ENCODE results near the gene CHRNB2. TPM values are rescaled to one million over a fixed set of nuclear protein-coding genes. Genes with fewer than 3 reads are reported as not detected.
"Not testable (repeated sequence)": the region's sequence is repeated elsewhere in the genome, so short reads cannot be mapped to it uniquely, and the experiment has no call there.

Gene CHRNB2, protein sequence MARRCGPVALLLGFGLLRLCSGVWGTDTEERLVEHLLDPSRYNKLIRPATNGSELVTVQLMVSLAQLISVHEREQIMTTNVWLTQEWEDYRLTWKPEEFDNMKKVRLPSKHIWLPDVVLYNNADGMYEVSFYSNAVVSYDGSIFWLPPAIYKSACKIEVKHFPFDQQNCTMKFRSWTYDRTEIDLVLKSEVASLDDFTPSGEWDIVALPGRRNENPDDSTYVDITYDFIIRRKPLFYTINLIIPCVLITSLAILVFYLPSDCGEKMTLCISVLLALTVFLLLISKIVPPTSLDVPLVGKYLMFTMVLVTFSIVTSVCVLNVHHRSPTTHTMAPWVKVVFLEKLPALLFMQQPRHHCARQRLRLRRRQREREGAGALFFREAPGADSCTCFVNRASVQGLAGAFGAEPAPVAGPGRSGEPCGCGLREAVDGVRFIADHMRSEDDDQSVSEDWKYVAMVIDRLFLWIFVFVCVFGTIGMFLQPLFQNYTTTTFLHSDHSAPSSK
- 0.06 TPM for polyA plus RNA-seq (2013, experiment 1 of 2; ENCODE audit: insufficient read length)
- polyA plus RNA-seq (2013, experiment 2 of 2; ENCODE audit: insufficient read length) = 0.12 TPM

DNA sequence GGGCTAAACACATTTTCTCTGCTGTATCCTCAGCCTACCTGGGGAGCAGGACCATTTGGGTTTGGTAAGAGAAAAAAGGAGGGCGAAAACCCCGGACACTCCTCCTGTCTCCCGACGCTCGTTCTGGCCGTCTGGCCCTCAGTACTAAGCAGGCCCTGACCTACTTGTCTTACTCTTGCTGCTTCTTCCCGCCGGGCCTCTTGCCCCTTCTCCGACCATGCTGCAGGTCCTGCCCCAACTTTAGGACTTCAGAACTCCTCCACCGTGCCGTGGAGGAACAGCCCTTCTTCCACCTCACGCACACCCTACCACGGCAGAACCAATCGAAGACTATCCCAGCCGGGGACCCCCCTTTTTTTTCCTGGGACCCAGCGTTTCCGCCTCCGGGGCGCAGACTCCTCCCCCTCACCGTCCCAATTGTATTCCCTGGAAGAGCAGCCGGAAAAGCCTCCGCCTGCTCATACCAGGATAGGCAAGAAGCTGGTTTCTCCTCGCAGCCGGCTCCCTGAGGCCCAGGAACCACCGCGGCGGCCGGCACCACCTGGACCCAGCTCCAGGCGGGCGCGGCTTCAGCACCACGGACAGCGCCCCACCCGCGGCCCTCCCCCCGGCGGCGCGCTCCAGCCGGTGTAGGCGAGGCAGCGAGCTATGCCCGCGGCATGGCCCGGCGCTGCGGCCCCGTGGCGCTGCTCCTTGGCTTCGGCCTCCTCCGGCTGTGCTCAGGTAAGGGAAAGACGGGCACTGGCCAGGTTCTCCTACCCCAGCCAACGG is at the start of gene CHRNB2:
Gene CHRNB2 (plus strand): TSS at position 393 of the 771 bp plus-strand sequence. CDS start 267 bp downstream, at position 660.
- peak; percentile 44 for DNase-seq

DNA sequence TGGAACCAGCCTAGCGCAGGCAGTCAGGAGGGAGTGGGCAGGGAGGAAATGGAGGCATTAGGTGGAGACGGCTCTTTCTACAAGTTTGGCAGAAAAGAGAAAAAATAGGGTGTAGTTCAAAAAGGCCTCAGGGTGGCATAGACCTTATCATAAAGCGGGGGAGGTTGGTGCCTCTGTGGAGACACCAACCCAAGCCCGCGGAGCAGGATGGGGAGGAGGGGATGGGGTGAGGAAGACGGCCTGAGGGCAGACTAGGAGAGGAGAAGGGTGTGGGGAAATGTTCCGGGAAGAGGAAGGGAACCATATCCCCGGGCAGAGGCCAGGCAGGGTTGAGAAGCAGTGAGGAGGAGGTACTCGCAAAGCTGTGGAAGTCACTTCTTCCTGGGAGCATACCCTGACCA is 48.0 kb upstream of the CHRNB2 start:
- no peak for DNase-seq

DNA sequence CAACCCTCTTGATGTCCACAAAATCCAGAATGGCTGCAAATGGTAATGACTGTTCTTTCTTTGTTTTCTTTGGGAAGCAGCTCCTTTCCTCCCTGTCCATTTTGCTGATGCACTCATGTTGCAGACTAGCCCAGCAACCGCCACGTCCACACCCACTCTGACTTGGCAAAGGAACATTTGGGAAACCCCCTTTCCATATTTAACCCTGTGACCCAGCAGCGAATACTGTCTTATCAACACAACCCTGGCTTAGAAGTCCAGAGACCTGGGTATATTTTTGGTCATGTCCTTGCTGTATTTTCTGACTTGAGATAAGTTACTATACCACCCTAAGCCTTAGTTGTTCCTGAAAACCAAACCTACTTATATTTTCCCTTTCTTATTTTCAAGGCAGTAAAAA is 47.2 kb upstream of the CHRNB2 start:
- DNase-seq = no peak

DNA sequence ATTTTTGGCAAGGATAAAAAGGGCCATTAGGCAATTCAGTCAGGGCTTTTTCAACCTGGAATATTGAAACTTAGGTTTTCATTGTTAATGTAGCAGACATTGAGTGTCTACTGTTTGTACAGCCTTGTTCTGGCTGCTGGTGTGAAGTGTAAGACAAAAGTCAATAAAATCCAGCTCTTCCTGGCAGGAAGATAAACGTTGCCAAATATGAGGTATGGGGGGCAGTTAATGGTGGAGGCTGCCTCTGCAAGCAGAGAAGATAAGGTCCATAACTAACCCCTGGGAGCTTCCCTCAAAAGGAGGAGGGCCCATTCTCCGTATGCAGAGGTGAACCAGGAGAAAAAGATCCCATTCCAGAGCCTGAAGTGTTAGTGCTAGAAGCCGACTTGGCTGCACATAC is 45.9 kb upstream of the CHRNB2 start:
- DNase-seq = no peak

DNA sequence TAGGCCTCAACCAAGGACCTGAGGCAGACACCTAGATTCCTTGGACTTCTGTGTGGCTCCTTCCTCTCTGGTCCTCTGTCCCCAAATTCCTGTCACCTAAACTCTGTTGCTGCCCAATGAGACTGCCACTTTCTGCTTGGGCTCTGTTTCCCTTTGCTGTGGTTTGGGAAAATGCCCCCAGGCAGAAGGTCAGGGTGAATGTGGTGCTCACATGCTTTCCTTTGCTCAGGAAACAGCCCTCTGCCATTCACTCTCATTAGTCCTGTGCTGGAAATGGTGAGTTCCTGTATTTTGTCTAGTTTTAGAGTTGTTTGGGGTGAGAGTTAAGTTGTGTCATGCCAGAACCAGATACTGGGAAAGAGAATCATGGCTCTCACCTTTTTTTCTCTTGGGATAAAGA is 42.7 kb upstream of the CHRNB2 start:
- no peak for DNase-seq

DNA sequence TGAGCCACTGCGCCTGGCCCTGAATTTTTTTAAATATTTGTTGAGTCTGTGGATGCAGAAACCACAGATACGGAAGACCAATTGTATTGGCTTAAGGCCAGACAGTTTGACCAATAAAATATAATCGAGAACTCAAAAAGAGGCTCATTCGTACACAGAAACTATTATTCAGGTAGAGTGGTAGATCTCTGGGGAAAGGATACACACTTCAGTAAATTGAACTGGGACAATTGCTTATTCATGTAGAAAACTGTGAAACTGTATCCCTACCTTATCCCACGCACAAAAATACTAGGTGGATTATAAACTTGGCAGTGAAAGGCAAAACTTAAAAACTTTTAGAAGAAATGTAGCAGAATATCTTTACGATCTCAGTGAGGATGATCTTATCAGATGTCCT is 40.4 kb upstream of the CHRNB2 start:
- DNase-seq = no peak

DNA sequence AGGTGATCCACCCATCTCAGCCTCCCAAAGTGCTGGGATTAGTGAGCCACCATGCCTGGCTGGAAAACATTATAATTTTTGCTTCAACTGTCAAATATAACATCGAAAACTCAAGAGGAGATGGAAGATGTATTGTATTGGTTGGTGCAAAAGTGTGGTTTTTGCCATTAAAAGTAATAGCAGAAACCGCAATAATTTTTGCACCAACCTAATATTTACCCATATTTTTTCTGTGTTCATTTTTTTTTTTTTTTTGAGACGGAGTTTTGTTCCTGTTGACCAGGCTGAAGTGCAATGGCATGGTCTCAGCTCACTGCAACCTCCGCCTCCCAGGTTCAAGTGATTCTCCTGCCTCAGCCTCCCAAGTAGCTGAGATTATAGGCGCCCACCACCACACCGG is 38.3 kb upstream of the CHRNB2 start:
- no peak for DNase-seq

DNA sequence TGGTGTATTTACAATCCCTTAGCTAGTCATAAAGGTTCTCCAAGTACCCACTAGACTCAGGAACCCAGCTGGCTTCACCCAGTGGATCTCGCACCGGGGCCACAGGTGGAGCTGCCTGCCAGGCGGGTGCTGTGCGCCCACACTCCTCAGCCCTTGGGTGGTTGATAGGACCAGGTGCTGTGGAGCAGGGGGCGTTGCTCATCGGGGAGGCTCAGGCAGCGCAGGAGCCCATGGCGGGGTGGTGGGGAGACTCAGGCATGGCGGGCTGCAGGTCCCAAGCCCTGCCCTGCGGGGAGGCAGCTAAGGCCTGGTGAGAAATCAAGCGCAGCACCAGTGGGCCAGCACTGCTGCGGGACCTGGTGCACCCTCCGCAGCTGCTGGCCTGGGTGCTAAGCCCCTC is 35.6 kb upstream of the CHRNB2 start:
- not testable (repeated sequence) for DNase-seq

DNA sequence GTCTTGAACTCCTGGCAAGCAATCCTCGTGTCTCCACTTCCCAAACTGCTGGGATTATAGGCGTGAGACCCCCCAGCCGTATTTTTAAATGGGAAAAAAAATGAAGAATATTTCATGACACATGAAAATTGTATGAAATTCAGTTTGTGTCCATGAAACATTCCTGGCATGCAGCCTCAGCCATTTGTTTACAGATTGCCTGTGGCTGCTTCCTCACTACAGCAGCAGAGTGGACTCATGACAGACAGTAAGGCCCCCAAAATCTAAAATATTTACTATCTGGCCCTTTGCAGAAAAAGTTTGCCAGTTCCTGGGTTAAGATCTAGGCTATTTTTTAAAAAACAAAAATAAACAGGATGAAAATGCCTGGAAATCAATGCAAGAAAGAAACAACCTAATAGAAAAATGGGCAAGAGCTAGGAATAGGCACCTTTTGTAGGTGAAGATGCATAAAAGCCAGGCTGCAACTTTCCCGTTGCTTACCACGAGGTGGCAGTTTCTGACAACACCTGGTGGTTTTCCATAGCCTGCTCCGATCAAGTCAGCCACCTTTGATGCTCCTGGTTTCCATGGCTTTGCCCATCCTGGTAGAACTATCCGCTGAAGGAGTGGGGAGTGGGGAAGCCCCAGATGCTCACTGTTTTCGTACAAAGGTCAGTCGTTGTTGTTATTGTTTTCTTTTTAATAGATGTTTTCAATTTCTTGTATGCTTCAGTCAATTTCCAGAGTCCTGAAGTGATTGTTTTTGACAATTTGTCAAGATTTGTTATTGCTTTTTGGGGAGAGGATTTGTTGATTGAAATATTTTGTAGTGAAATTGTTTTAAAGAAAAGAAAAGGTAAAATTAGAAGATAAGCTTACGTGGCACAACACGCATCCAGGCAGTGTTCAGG is 33.4 kb upstream of the CHRNB2 start:
- DNase-seq = no peak

DNA sequence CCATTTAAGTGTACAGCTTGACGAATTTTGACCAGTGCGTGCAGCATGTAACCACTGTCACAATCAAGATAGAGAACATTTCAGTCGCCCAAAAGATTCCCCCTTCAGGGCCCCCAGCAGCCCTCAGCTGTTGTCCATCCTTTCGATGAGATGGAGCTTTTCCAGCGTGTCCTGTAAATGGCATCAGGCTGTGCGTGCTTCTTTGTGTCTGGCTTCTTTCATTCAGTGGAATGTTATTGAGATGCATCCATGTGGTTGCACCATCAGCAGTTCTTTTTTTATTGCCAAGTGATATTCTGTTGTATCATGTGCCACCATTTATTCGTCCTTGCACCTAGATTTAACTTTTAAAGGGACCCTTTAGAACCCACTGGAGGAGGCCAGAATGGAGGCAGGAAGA is 31.0 kb upstream of the CHRNB2 start:
- DNase-seq = no peak

DNA sequence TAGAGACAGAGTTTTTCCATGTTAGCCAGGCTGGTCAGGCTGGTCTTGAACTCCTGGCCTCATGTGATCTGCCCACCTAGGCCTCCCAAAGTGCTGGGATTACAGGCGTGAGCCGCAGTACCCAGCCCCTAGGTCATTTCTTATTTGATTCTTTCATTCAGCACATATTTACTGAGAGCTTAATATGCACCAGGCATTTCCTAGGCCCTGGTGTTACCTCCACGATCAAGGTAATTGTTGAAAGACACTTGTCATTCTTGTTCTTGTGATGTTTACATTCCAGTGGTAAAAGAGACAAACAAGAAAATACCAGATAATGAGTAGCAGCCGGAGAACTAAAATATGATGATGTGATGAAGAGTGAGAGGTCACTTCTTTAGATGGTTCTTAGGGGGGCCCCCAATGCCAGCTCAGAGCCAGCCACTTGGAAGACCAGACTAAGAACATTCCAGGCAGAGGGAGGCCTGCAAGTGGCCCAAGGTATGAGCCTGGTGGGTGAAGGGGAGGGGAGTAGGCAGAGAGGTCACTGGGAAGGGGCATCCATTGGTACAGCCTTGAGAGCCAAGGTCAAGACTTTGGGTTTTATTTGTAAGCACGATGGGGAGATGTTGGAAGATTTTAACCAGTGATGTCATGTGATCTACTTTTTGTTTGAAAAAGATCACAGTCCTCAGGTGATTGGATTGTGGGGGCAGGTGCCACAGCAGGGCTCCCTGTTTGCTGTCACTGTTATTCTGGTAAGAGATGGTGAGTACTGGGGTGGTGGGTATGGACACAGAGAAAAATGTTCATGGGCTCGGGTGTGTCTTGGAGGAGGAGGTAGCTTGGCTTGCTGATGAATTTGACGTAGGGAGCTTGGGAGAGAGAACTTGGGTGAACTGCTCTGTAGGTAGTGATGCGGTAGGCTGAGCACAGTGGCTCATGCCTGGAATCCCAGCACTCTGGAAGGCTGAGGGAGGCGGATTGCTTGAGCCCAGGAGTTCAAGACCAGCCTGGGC is 27.8 kb upstream of the CHRNB2 start:
- no peak for DNase-seq

DNA sequence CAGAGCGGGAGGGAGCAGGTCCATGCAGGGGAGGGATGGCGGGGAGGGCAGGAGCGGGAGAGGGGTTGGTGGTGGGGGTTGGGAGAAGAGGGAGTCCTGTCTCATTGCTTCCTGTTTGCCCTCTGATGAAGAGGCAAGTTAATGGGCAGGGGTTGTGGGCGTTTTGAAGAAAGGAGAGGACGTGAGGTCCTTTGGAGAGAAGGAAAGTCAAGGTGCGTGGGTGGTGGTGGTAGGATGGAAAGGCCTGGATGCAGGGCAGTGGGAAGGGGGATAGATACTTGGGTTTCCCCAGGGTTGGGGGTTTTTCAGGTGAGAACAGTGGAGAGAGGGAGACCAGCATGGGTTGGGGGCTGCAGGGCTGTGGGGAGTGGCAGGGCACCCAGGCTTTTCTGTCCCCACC is 26.3 kb upstream of the CHRNB2 start:
- no peak for DNase-seq

DNA sequence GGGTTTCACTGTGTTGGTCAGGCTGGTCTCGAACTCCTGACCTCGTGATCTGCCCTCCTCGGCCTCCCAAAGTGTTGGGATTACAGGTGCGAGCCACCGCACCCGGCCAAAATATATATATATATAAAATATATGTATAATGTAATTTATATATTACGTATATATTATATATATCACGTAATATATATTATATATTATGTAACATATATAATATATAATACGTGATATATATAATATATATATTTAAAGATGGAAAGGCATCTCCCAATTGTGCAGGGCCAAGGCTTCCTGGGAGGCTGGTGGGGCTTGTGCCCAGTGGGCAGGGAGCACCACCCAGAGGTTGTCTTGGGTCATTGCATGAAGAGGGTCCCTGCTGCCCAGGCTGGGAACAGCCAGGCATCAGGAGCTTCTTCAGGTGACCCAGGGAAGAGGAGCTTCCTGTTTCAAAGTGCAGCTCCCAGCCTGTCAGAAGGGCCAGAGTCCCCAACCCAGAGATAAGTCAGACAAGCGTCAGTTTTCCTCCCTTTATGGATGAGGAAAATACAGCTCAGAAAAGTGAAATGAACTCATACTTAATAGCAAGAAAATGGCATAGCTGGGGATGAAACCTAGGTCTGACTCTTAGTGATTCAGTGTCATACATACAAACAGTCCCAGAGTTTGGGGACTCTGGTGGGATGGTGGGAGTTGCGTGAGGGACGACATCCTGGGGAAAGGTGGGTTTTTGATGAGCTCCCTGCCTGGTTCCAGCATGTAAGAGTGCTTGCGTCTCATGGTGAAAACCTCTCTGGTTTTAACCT is 21.1 kb upstream of the CHRNB2 start:
- peak; percentile 60 for DNase-seq

DNA sequence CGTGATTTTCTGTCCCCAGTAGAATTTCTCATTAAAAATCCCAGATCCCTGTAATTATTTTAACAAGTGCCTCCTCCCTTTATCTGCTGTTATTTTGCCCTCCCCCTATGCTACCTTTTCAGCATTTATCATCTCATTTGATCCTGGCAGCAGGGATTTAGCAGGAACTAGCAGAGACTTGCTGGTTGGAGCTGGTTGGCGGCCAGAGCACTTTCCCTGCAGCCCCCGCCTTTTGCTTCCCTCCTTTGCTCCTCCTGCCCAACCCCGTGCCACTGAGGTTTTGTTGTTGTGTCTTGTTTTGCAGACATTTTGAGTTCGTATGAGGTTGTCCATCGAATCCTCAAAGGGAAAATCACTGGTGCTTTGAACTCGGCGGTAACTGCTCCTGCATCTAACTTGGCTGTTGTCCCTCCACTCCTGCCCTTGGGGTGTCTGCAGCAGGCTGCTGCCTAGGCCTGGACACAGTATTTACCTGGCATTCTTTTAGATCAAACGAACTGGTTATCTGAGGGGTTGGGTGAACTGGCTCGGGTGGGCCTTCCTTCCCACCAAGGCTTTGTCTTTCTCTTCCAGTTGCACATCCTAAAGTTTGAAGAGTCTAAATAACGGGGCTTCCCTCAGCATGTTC is 20.4 kb upstream of the CHRNB2 start:
- no peak for DNase-seq

DNA sequence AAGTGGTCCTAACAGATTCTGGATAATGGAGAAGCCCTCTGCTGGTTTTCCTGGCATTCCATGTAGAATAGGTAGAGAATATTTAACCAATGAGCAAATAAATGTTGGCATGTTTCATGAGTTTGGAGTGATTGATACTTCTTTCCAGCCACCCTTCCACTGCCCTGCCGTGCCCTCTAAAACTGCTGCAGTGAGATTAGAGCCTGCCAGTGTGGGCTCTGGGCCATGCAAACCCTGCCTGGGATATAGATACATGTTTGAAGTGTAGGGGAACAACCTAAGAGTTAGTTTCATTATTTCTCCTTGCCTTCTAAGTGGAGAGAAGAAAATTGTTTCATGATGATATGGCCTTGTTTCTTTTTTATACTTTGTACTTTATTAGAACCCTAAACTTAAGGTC is 19.6 kb upstream of the CHRNB2 start:
- no peak for DNase-seq

DNA sequence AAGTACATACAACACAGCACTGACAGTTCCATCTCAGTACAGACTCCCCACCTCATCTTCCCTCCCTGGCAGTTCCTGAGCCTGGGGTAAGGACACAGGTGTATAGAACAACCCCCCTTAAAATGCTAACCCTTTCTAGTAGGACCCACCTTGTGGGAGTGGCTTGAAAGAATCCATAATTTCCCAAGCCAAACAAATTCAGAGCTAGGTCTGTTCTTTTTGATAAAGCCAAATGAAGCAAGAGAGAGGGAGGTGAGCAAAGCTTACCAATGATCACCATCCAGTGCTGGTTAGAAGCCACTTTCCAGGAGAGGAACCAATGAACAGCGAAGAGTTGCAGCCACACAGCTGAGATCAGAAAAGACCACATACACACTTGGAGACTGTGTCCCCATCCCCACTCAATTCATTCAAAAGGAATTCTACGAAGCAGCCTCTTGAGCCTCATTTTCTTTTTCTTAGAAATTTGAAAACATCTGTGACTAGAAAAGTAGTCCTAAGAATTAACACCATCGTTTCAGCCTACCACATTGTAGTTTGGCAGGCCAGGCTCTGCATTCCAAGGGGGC is 18.3 kb upstream of the CHRNB2 start:
- DNase-seq = no peak

DNA sequence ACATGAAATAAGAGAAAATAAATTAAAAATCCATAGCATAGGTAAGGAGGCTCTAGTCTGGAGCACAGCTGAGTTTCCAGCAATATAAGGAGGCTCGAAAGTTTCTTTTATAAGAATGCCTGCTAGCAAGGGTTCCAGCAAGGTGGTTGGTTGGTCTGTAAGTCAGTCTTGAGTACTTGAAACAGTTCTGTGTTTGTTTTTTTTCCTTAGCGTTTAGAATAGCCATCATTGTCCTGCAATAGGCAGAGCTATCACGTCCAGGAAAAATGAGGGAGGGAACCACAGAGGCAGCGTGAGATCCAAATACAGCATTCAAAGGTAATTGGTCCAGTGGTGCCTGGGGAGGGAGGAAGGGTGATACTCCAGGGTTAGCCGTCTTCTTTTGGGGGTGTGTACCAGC is 17.5 kb upstream of the CHRNB2 start:
- no peak for DNase-seq

DNA sequence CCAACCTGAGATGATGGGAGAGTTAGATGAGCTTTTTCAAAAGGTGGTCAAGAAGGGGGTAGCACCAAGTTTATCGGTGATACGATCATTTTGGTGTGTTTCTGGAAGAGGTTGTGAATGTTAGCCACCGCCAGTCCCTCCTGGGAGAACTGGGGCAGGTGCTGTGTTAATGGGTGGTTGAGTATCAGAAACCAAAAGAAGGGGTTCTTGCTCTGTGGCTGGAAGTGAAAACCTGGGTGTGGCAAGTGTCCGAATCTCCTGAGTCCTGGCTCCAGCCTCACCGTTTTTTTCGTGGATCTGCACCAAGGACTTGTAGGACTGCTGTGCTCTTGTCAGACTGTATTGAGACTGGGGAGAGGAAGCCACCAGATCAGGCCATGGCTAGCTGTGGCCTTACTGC is 16.9 kb upstream of the CHRNB2 start:
- DNase-seq = no peak

DNA sequence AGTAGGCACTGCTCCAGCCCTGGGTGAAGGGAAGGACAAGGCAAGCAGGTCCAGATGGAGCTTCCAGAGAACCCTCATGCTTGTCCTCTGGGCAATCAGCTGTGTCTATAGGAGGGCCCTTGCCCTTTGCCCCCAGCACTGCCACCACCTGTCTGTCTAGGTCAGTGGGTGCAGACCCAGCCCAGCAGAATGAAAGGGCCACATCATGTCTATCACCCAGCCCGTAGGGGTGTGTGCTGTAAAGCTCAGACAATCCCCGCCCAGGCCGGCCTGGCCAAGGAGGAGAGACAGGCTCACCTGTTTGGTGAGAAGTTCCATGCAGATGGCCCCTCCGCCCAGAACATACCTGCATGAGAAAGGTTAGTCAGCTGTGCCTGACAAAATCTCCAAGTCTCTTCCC is 16.1 kb upstream of the CHRNB2 start:
- no peak for DNase-seq

DNA sequence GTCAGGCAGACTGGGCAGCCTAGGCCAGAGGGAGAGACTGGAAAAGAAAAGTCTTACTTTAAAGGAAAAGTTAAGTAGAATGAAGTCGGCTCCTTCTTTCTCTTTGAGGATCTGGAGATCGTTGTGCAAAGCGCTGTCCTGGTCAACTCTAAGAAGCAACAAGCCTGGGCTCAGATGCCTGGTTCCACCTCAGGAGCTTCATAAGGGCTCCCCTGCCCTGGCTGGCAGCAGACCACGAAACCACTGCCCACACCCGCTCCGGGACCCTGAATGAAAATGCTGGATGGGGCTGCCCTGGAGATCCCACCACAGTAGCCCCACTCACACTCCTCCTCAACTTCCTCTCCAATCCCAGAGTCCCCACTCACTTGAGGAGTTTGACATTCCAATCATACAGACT is 15.5 kb upstream of the CHRNB2 start:
- DNase-seq = no peak
